MCF 10A (cell line): ENCODE data around the gene ZNF182. TPM values are rescaled to one million over a fixed set of nuclear protein-coding genes. Genes with fewer than 3 reads are reported as not detected.
"Not testable (repeated sequence)": the region's sequence is repeated elsewhere in the genome, so short reads cannot be mapped to it uniquely, and the experiment has no call there.

Source experiments
- BruUV-seq: library from RNA; stranded (reverse); fragments of 400-500 nt; replicated peaks from 2 replicates; lab custom pipeline; 2021; lab: Mats Ljungman, UMichigan
- CTCF ChIA-PET: fragments of 300-600 bp; sonication (Branson Sonifier 250); formaldehyde crosslinking; extraction: SDS; loops from one replicate; lab custom pipeline; 2021; ENCODE audit warnings: antibody characterized with exemption, inconsistent platforms; lab: Yijun Ruan, JAX
- POLR2A ChIA-PET: fragments of 300-600, 350-650 bp; sonication (Branson Sonifier 250); formaldehyde crosslinking; extraction: SDS; loops from one replicate; lab custom pipeline; 2020; ENCODE audit warnings: antibody characterized with exemption, inconsistent platforms; lab: Yijun Ruan, JAX
- DNase-seq: peaks from one replicate; pipeline ENCODE4 v3.0.0-alpha.2; 2018; ENCODE audit not compliant: unreplicated experiment
- H3K27ac Mint-ChIP-seq: one replicate; pipeline ENCODE4 v1.8.0; 2022; ENCODE audit warnings: mild to moderate bottlenecking, low read depth, mixed read lengths; ENCODE audit not compliant: unreplicated experiment
- H3K27me3 Mint-ChIP-seq: one replicate; pipeline ENCODE4 v1.8.0; 2022; ENCODE audit warnings: mixed read lengths; ENCODE audit not compliant: insufficient read depth, unreplicated experiment
- H3K36me3 Mint-ChIP-seq: one replicate; pipeline ENCODE4 v1.8.0; 2022; ENCODE audit warnings: mild to moderate bottlenecking, moderate library complexity, mixed read lengths; ENCODE audit not compliant: insufficient read depth, unreplicated experiment
- H3K4me1 Mint-ChIP-seq: one replicate; pipeline ENCODE4 v1.8.0; 2022; ENCODE audit warnings: mixed read lengths; ENCODE audit not compliant: insufficient read depth, unreplicated experiment
- H3K4me3 Mint-ChIP-seq: one replicate; pipeline ENCODE4 v1.8.0; 2022; ENCODE audit warnings: mild to moderate bottlenecking, moderate library complexity, mixed read lengths; ENCODE audit not compliant: unreplicated experiment
- H3K9me3 Mint-ChIP-seq: one replicate; pipeline ENCODE4 v1.8.0; 2022; ENCODE audit warnings: mixed read lengths; ENCODE audit not compliant: unreplicated experiment
- intact Hi-C: fragments of 100-400 bp; cut with micrococcal nuclease; formaldehyde crosslinking; loops from 2 replicates; pipeline ENCODE4 v1.14.1; 2022
- total RNA-seq: library from RNA; stranded (reverse); gene quantifications from 2 replicates; pipeline ENCODE4 v1.2.3, GENCODE V29; 2022
- TF ChIP-seq, protein P1 (sequence below): fragments of 200-600 bp; IDR thresholded peaks from one replicate; pipeline ENCODE4 v1.8.0; 2022; ENCODE audit warnings: antibody characterized with exemption, mild to moderate bottlenecking; ENCODE audit not compliant: unreplicated experiment

Gene ZNF182
- total RNA-seq, 1 experiment from 2014 or later, result 6.0 TPM

DNA sequence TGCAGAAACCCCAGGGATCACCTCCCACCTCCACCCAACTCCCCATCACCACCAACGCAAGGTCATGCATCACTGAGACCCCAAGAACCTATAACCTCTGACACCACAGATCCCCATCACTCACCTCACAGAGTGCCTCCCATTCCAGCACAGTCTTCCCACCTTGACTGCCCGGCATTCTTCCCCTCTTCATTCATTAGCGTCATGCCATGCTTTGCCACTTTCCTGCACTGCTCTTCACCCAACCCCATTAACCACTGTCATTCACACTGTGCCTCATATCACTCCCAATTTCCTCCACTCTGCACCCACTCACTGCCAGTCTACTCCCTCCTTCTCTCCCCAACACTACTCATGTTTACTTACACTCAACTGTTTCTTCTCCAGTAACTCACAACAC, 30.6 kb downstream of the ZNF182 start:
- TF ChIP-seq, protein P1, sequence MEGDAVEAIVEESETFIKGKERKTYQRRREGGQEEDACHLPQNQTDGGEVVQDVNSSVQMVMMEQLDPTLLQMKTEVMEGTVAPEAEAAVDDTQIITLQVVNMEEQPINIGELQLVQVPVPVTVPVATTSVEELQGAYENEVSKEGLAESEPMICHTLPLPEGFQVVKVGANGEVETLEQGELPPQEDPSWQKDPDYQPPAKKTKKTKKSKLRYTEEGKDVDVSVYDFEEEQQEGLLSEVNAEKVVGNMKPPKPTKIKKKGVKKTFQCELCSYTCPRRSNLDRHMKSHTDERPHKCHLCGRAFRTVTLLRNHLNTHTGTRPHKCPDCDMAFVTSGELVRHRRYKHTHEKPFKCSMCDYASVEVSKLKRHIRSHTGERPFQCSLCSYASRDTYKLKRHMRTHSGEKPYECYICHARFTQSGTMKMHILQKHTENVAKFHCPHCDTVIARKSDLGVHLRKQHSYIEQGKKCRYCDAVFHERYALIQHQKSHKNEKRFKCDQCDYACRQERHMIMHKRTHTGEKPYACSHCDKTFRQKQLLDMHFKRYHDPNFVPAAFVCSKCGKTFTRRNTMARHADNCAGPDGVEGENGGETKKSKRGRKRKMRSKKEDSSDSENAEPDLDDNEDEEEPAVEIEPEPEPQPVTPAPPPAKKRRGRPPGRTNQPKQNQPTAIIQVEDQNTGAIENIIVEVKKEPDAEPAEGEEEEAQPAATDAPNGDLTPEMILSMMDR, result no peak
- no peak for DNase-seq
- ChIA-PET POLR2A (interaction anchor here (0.7 kb wide), 1 partner anchor 14 kb away, joined by 4 read pairs; no protein-coding TSS in a partner anchor), CTCF (interaction anchor here (0.6 kb wide), 1 partner anchor 207 kb away, joined by 3 read pairs; no protein-coding TSS in a partner anchor)
- H3K36me3 Mint-ChIP-seq, result peaks cover 39% of the 10 kb centered on the region
- no peaks in the 10 kb centered on the region for H3K4me1 Mint-ChIP-seq
- no TSS peak for BruUV-seq
- no peaks in the 10 kb centered on the region for H3K27me3 Mint-ChIP-seq
- intact Hi-C loops, result no loop called here
- peaks cover 70% of the 10 kb centered on the region for H3K9me3 Mint-ChIP-seq
- no peak overlapping the region for H3K4me3 Mint-ChIP-seq
- H3K27ac Mint-ChIP-seq, result no peak overlapping the region

DNA sequence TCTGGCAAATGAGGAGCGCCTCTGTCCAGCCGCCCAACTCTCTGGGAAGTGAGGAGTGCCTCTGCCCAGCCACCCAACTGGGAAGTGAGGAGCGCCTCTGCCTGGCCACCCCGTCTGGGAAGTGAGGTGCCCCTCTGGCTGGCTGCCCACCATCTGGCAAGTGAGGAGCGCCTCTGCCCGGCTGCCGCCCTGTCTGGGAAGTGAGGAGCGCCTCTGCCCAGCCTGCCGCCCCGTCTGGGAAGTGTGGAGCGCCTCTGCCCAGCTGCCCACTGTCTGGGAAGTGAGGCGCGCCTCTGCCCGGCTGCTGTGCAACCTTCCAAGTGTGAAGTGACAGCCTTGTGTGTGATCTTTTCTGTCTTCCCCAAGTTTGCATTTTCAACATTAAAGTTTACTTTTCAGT, 38.3 kb downstream of the ZNF182 start:
- H3K9me3 Mint-ChIP-seq, result peaks cover 53% of the 10 kb centered on the region
- H3K4me3 Mint-ChIP-seq, intact Hi-C loops, H3K36me3 Mint-ChIP-seq, H3K27me3 Mint-ChIP-seq, BruUV-seq, H3K4me1 Mint-ChIP-seq, H3K27ac Mint-ChIP-seq, POLR2A ChIA-PET, DNase-seq: not testable (repeated sequence)
- CTCF ChIA-PET, result interaction anchor here (0.6 kb wide), 1 partner anchor 1846 kb away, joined by 3 read pairs; no protein-coding TSS in a partner anchor

DNA sequence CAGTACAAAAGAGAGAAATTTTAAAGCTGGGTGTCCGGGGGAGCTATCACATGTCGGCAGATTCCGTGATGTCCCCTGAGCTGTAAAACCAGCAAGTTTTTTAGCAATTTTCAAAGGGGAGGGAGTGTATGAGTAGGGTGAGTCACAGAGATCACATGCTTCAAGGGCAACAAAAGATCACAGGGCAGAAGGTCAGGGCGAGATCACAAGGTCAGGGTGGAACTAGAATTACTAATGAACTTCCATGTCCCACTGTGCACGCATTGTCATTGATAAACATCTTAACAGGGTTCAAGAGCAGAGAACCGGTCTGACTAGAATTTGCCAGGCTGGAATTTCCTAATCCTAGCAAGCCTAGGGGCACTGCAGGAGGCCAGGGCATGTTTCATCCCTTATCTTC, 42.0 kb downstream of the ZNF182 start:
- CTCF ChIA-PET, H3K4me3 Mint-ChIP-seq, H3K27ac Mint-ChIP-seq, BruUV-seq, intact Hi-C loops, H3K27me3 Mint-ChIP-seq, DNase-seq, POLR2A ChIA-PET, H3K4me1 Mint-ChIP-seq, H3K36me3 Mint-ChIP-seq: not testable (repeated sequence)
- peaks cover 24% of the 10 kb centered on the region for H3K9me3 Mint-ChIP-seq

DNA sequence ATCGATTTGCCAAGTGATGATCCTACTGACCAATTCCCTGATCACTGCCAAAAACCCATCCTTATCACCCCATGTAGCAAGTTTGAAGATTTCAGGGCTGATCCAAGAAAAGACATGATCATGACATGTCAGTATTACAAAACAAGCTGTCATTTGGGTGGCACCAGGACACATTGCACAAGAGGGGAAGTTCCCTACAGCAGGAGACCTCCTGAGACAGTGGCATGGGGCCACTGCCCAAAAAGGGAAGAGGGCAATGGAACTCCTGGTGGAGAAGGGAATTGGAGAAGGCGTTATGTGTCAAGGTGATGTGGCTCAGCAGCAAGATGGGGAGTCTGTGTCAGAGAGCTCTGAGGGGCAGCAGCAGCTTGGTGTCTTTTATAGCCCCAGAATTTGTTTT, 43.4 kb downstream of the ZNF182 start:
- TF ChIP-seq, protein P1, result no peak
- BruUV-seq, result no TSS peak
- POLR2A ChIA-PET, result no interaction called here
- no peak overlapping the region for H3K4me3 Mint-ChIP-seq
- DNase-seq, result no peak
- no peak overlapping the region for H3K27ac Mint-ChIP-seq
- no peaks in the 10 kb centered on the region for H3K27me3 Mint-ChIP-seq
- intact Hi-C loops, result no loop called here
- H3K9me3 Mint-ChIP-seq, result peaks cover 24% of the 10 kb centered on the region
- no peaks in the 10 kb centered on the region for H3K4me1 Mint-ChIP-seq
- no peaks in the 10 kb centered on the region for H3K36me3 Mint-ChIP-seq
- CTCF ChIA-PET, result no interaction called here

DNA sequence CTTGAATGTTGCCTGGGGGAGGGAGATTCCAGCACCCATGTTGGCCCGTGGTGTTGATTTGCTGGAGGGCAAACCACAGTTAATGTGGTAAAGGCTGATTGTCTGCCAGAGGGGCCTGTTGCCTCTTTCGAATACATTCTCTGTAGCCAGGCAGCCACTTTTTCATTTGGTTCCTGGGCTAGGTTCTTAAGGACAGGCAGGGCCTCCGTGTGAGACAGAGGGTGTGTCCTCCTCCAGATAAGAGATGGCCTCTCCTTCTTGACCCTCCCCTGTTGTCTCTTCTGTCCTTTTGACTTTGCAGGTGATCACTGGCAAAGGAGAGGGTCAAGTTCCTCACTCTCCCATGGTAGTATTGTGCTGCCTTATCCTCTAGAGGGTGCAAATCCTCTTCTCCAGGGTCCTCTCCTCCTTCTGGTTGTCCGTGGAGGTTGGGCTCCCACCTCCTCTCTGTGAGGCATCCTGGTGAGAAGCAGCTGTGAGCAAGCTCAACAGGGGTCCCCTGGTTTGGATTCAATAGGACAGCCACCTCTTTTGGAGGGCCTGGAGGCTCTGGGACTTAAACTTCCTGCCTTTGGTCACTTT, 44.9 kb downstream of the ZNF182 start:
- no TSS peak for BruUV-seq
- intact Hi-C loops, result no loop called here
- Mint-ChIP-seq H3K9me3 (peaks cover 10% of the 10 kb centered on the region), H3K36me3 (no peaks in the 10 kb centered on the region), H3K27ac (no peak overlapping the region), H3K4me3 (no peak overlapping the region), H3K4me1 (no peaks in the 10 kb centered on the region), H3K27me3 (no peaks in the 10 kb centered on the region)
- ChIA-PET CTCF (interaction anchor here (0.8 kb wide), 1 partner anchor 24 kb away, joined by 3 read pairs; no protein-coding TSS in a partner anchor), POLR2A (interaction anchor here (0.5 kb wide), 1 partner anchor 15 kb away, joined by 4 read pairs; no protein-coding TSS in a partner anchor)
- TF ChIP-seq, protein P1, result no peak
- peak; percentile 9 for DNase-seq

DNA sequence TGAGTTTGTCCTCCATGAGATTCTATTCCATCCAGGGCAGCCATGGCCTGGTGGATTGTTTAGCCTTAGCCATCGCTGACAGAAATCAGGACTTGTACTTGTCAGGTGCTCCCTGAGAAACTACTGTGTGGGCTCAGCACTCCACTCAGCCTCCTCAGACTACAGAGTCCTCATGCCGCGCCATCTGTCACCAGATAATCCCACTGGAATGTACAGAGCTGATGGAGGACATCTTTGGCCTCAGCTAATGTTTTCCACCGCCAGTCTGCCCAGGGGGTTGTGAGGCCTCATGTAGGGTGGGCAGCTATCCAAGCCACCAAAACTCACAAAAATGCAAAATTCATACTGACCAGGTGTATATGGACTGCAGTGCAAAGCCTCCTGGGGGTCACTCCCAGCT, 45.6 kb downstream of the ZNF182 start:
- H3K9me3 Mint-ChIP-seq, H3K4me1 Mint-ChIP-seq, BruUV-seq, intact Hi-C loops, DNase-seq, POLR2A ChIA-PET, H3K4me3 Mint-ChIP-seq, H3K36me3 Mint-ChIP-seq, H3K27me3 Mint-ChIP-seq, H3K27ac Mint-ChIP-seq: not testable (repeated sequence)
- CTCF ChIA-PET, result interaction anchor here (1.1 kb wide), 1 partner anchor 69 kb away, joined by 3 read pairs; no protein-coding TSS in a partner anchor
